Osteoblast (primary cell): ENCODE data around the gene SLC7A6OS. TPM values are rescaled to one million over a fixed set of nuclear protein-coding genes. Genes with fewer than 3 reads are reported as not detected.

ENCODE experiments used
- DNase-seq: peaks from one replicate; pipeline ENCODE4 v3.0.0; 2011; ENCODE audit warnings: low spot score, mixed read lengths; ENCODE audit not compliant: insufficient read length; ENCODE audit errors: missing footprints
- H2AFZ ChIP-seq: 2 replicates; pipeline ENCODE4 v1.6.0; 2011; ENCODE audit warnings: mild to moderate bottlenecking, low read length
- H3K27ac ChIP-seq: 2 replicates; pipeline ENCODE4 v1.5.1; 2011; ENCODE audit warnings: mild to moderate bottlenecking, low read depth, low read length, moderate library complexity
- H3K27me3 ChIP-seq: 2 replicates; pipeline ENCODE4 v1.6.0; 2012; ENCODE audit warnings: mild to moderate bottlenecking, control low read depth, inconsistent platforms, low read length, moderate library complexity; ENCODE audit not compliant: insufficient read depth
- H3K36me3 ChIP-seq: 2 replicates; pipeline ENCODE4 v1.5.1; 2011; ENCODE audit warnings: mild to moderate bottlenecking, low read length, control low read depth, moderate library complexity; ENCODE audit not compliant: insufficient read depth
- H3K4me1 ChIP-seq: 2 replicates; pipeline ENCODE4 v1.5.1; 2011; ENCODE audit warnings: mild to moderate bottlenecking, low read length, control low read depth, moderate library complexity; ENCODE audit not compliant: insufficient read depth
- H3K4me2 ChIP-seq: 2 replicates; pipeline ENCODE4 v1.6.0; 2011; ENCODE audit warnings: mild to moderate bottlenecking, low read length; ENCODE audit not compliant: insufficient read depth
- H3K4me3 ChIP-seq: fragments of 200-600 bp; sonication (generic); 3 replicates; pipeline ENCODE4 v1.5.1; 2012; ENCODE audit warnings: mild to moderate bottlenecking, low read length, inconsistent platforms; ENCODE audit not compliant: insufficient read depth
- H3K79me2 ChIP-seq: 2 replicates; pipeline ENCODE4 v1.6.0; 2012; ENCODE audit warnings: mild to moderate bottlenecking, low read length, control low read depth, inconsistent platforms; ENCODE audit not compliant: insufficient read depth
- H3K9me3 ChIP-seq: 2 replicates; pipeline ENCODE4 v1.5.1; 2011; ENCODE audit warnings: low read depth, low read length, control low read depth
- H4K20me1 ChIP-seq: 2 replicates; pipeline ENCODE4 v1.6.0; 2012; ENCODE audit warnings: mild to moderate bottlenecking, low read length, control low read depth; ENCODE audit not compliant: insufficient read depth
- CTCF ChIP-seq: IDR thresholded peaks from 2 replicates; pipeline ENCODE4 v1.5.1; 2011; ENCODE audit warnings: mild to moderate bottlenecking, low read depth, low read length, moderate library complexity; ENCODE audit errors: extremely low read depth
- total RNA-seq: library from RNA; depleted of rRNA; stranded (reverse); fragments of >200 nt; gene quantifications from 2 replicates; pipeline ENCODE4 v1.2.3, GENCODE V29; 2012

SLC7A6OS gene
- total RNA-seq, 1 donor = 12.3 TPM

- H3K4me1 ChIP-seq = no peaks in the 10 kb centered on the region
- no peak for TF ChIP-seq CTCF
- H3K9me3 ChIP-seq = no peaks in the 10 kb centered on the region
- H3K4me2 ChIP-seq = no peak overlapping the region
- H3K27me3 ChIP-seq = no peaks in the 10 kb centered on the region
- no peak overlapping the region for H3K27ac ChIP-seq
- H2AFZ ChIP-seq = no peak overlapping the region
- H3K79me2 ChIP-seq = peaks cover 65% of the 10 kb centered on the region
- no peak overlapping the region for H3K4me3 ChIP-seq
- no peak for DNase-seq
- peaks cover 46% of the 10 kb centered on the region for H3K36me3 ChIP-seq
- H4K20me1 ChIP-seq = peaks cover 28% of the 10 kb centered on the region
These were observed 30.8 kb downstream of the SLC7A6OS start for GRCh38 chr16:68279726-68280558.

DNA sequence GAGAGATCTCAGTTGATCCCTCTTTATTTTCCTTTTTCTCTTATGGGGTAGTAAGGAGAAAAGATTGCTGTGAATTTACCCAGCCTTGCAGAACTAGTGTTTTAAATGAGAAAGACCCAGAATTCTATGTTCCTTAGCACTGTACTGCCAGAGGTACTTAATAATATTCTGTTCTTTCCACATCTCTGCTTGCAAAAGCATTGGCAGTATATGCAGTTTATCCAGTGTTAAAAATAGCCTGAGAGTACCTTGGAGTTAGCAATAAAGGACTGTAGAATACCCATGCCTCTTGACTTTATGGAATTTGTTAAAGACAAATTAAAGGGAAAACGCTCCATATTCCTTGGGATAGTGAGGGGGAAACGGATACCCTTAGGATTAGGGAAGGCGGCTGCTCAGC, 34.5 kb downstream of the SLC7A6OS start:
- DNase-seq = no peak
- H3K79me2 ChIP-seq = peaks cover 68% of the 10 kb centered on the region
- H3K36me3 ChIP-seq = peaks cover 55% of the 10 kb centered on the region
- no peaks in the 10 kb centered on the region for H3K9me3 ChIP-seq
- H3K4me2 ChIP-seq = no peak overlapping the region
- no peak overlapping the region for H3K4me3 ChIP-seq
- H3K4me1 ChIP-seq = peaks cover 4% of the 10 kb centered on the region
- H3K27ac ChIP-seq = no peak overlapping the region
- TF ChIP-seq CTCF = no peak
- H3K27me3 ChIP-seq = no peaks in the 10 kb centered on the region
- peaks cover 50% of the 10 kb centered on the region for H4K20me1 ChIP-seq
- no peak overlapping the region for H2AFZ ChIP-seq

DNA sequence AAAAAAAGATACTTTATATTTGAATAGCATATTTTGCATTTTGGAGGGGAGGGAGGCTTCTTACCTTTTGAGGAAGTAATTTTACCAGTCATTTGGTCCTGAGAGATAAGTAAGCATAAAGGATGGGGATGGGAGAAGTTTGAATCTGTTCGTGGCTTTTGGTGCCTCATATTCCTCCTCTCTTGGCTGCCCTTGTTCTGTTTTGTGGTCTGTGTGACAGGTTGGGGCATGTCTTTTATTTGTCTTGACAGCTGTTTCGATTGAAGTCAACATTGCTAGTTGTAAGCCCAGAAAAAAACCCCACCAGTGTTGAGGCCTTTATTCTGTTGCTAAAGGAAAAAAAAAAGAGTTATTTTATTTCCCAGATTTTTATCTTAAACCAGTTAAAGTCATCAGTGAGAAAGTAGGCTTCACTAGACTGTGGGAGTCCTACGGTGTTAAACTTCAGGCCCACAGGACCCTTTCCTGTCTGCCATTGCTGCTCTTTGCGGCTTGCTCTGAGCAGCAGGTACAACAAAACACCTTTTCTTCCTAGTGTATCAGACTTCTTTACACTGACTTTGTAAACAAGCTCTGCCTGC, 35.0 kb downstream of the SLC7A6OS start:
- TF ChIP-seq CTCF = no peak
- no peaks in the 10 kb centered on the region for H3K27me3 ChIP-seq
- H3K4me1 ChIP-seq = peaks cover 4% of the 10 kb centered on the region
- no peak overlapping the region for H3K4me3 ChIP-seq
- no peak overlapping the region for H3K4me2 ChIP-seq
- no peaks in the 10 kb centered on the region for H3K9me3 ChIP-seq
- H2AFZ ChIP-seq = no peak overlapping the region
- H3K79me2 ChIP-seq = peaks cover 68% of the 10 kb centered on the region
- no peak overlapping the region for H3K27ac ChIP-seq
- DNase-seq = no peak
- peaks cover 51% of the 10 kb centered on the region for H4K20me1 ChIP-seq
- peaks cover 55% of the 10 kb centered on the region for H3K36me3 ChIP-seq

GRCh38 chr16:68274441-68274840, 36.3 kb downstream of the SLC7A6OS start:
- no peak overlapping the region for H3K4me3 ChIP-seq
- H4K20me1 ChIP-seq = peaks cover 58% of the 10 kb centered on the region
- H2AFZ ChIP-seq = no peak overlapping the region
- H3K9me3 ChIP-seq = no peaks in the 10 kb centered on the region
- no peak for TF ChIP-seq CTCF
- H3K27ac ChIP-seq = no peak overlapping the region
- H3K27me3 ChIP-seq = no peaks in the 10 kb centered on the region
- no peak overlapping the region for H3K4me2 ChIP-seq
- DNase-seq = no peak
- H3K4me1 ChIP-seq = peaks cover 4% of the 10 kb centered on the region
- H3K79me2 ChIP-seq = peaks cover 73% of the 10 kb centered on the region
- peaks cover 55% of the 10 kb centered on the region for H3K36me3 ChIP-seq
